ENCODE results near the gene CTIF.

CTIF gene

DNA sequence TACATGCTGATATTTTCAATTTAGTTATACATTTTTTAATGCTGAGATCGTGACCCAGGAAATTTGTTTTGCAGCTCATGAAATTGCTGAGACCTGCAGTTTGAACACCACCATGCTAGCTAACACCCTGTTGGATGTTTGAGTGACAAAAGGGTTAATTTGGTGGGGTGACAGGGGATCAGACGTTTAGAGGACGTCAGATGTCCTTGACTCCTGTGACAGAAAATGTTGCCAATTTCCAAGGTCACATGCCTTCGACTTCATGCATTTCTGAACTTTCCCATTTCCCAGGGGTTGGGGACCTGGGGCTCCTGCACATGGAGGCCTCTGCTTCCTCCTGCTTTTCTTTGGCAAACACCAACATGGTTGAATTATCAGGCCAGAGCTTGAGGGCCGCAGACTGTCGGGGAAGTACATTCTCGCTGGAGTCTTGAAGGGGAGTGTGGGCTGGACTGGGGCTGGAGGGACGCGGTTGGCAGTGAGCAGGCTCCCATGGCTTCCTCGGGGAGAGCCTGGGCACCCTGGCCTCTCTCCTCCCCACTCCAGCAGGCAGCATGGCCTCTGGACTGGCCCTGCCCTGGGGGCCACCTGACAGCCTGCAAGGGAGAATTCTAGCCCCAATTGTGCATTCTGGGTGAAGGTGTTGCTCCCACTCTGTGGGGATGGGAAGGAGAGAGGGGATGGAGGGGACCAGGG, 73.1 kb downstream of the CTIF start:
- H3K36me3 ChIP-seq (ENCODE audit: control insufficient read depth in 4 of 4, insufficient read depth in 4 of 4, low read length in 3 of 4) = peaks cover 0 to 2% (median 0%) of the 10 kb centered on the region in 4 experiments
- peaks cover 0 to 7% (median 0%) of the 10 kb centered on the region in 4 experiments for H3K4me1 ChIP-seq (ENCODE audit: control extremely low read depth in 1 of 4, control insufficient read depth in 4 of 4, insufficient read depth in 4 of 4, low read length in 3 of 4)
- no peaks in the 10 kb centered on the region for H3K9me3 ChIP-seq (ENCODE audit: control extremely low read depth in 1 of 5, control insufficient read depth in 4 of 5, insufficient read depth in 2 of 5, low read depth in 1 of 5, low read length in 4 of 5)
- DNase-seq = no peak
- ChIA-PET CTCF (interaction anchor here (0.9 kb wide), 1 partner anchor 51 kb away, joined by 3 read pairs; no protein-coding TSS in a partner anchor), POLR2A (no interaction called here)
- WGBS (ENCODE audit: insufficient coverage) = 98% methylated on average over 8 of the region's 10 CpGs
- no peak overlapping the region for H3K4me3 ChIP-seq (ENCODE audit: control insufficient read depth in 1 of 7, extremely low read depth in 1 of 7, insufficient read depth in 4 of 7, low read depth in 2 of 7, low read length in 6 of 7)
- H3K27ac ChIP-seq (ENCODE audit: insufficient read depth in 1 of 2, low read depth in 1 of 2, low read length in 2 of 2, poor library complexity in 1 of 2, severe bottlenecking in 2 of 2) = no peak overlapping the region
- no peaks in the 10 kb centered on the region for H3K27me3 ChIP-seq (replicated peaks in 2 of 5; ENCODE audit: control insufficient read depth in 4 of 5, insufficient read depth in 5 of 5, low read length in 4 of 5)

DNA sequence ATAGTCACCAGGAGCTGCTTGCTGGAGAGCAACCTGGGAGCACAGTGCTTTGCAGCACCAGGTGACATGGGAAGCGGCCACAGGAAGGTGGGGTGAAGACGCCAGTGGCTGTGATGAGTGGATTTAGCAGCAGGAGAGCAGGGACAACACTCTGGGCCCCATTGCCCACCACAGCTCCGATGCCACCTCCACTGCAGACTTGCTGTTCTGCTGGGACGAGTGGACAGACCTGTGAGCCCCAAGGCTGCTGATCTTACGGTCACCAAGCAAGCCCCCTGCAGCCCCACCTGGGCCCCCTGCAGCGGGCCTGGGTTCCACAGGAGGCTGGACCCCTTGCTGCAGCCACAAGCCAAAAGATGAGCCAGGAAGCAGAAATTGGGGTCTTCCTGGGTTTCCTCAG, 73.7 kb downstream of the CTIF start:
- 93% methylated on average over 6 of the region's 6 CpGs for WGBS (ENCODE audit: insufficient coverage)
- ChIA-PET CTCF (interaction anchor here (0.9 kb wide), 1 partner anchor 50 kb away, joined by 3 read pairs; no protein-coding TSS in a partner anchor), POLR2A (no interaction called here)

DNA sequence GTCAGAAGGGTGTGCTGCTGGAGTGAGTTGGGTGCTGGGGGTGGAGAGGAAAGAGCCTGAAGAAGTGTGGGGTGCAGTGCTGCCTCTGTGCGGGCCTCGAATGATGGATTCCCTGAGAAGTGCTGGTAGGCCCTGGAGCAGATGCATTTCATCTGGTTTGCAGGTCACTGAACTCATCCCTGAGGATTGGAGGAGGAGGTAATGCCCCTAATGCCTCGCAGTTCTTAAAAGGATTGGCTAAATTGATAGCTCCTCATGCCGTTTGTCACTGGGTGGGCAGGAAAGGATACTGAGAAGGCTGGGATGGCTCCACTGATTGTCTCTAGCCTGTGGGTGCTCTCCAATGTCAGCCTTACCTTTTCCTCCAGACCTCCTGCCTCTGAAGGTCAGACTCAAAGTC, 74.1 kb downstream of the CTIF start:
- no peak for DNase-seq
- Histone ChIP-seq H3K27me3 (replicated peaks in 2 of 5; ENCODE audit: control insufficient read depth in 4 of 5, insufficient read depth in 5 of 5, low read length in 4 of 5) (no peaks in the 10 kb centered on the region), H3K4me1 (ENCODE audit: control extremely low read depth in 1 of 4, control insufficient read depth in 4 of 4, insufficient read depth in 4 of 4, low read length in 3 of 4) (no peaks in the 10 kb centered on the region), H3K27ac (ENCODE audit: insufficient read depth in 1 of 2, low read depth in 1 of 2, low read length in 2 of 2, poor library complexity in 1 of 2, severe bottlenecking in 2 of 2) (no peak overlapping the region), H3K4me3 (ENCODE audit: control insufficient read depth in 1 of 7, extremely low read depth in 1 of 7, insufficient read depth in 4 of 7, low read depth in 2 of 7, low read length in 6 of 7) (no peak overlapping the region), H3K36me3 (ENCODE audit: control insufficient read depth in 4 of 4, insufficient read depth in 4 of 4, low read length in 3 of 4) (peaks cover 0 to 2% (median 0%) of the 10 kb centered on the region in 4 experiments), H3K9me3 (ENCODE audit: control extremely low read depth in 1 of 5, control insufficient read depth in 4 of 5, insufficient read depth in 2 of 5, low read depth in 1 of 5, low read length in 4 of 5) (no peaks in the 10 kb centered on the region)
- CTCF ChIA-PET = no interaction called here
- POLR2A ChIA-PET = no interaction called here
- 71% methylated on average over 4 of the region's 4 CpGs for WGBS (ENCODE audit: insufficient coverage)

More for the DNA sequence above, 73.7 kb downstream of the CTIF start:
- DNase-seq = no peak
- peaks cover 0 to 2% (median 0%) of the 10 kb centered on the region in 4 experiments for H3K4me1 ChIP-seq (ENCODE audit: control extremely low read depth in 1 of 4, control insufficient read depth in 4 of 4, insufficient read depth in 4 of 4, low read length in 3 of 4)
- H3K27ac ChIP-seq (ENCODE audit: insufficient read depth in 1 of 2, low read depth in 1 of 2, low read length in 2 of 2, poor library complexity in 1 of 2, severe bottlenecking in 2 of 2) = no peak overlapping the region
- H3K9me3 ChIP-seq (ENCODE audit: control extremely low read depth in 1 of 5, control insufficient read depth in 4 of 5, insufficient read depth in 2 of 5, low read depth in 1 of 5, low read length in 4 of 5) = no peaks in the 10 kb centered on the region
- no peak overlapping the region for H3K4me3 ChIP-seq (ENCODE audit: control insufficient read depth in 1 of 7, extremely low read depth in 1 of 7, insufficient read depth in 4 of 7, low read depth in 2 of 7, low read length in 6 of 7)
- H3K27me3 ChIP-seq (replicated peaks in 2 of 5; ENCODE audit: control insufficient read depth in 4 of 5, insufficient read depth in 5 of 5, low read length in 4 of 5) = no peaks in the 10 kb centered on the region
- H3K36me3 ChIP-seq (ENCODE audit: control insufficient read depth in 4 of 4, insufficient read depth in 4 of 4, low read length in 3 of 4) = peaks cover 0 to 2% (median 0%) of the 10 kb centered on the region in 4 experiments

DNA sequence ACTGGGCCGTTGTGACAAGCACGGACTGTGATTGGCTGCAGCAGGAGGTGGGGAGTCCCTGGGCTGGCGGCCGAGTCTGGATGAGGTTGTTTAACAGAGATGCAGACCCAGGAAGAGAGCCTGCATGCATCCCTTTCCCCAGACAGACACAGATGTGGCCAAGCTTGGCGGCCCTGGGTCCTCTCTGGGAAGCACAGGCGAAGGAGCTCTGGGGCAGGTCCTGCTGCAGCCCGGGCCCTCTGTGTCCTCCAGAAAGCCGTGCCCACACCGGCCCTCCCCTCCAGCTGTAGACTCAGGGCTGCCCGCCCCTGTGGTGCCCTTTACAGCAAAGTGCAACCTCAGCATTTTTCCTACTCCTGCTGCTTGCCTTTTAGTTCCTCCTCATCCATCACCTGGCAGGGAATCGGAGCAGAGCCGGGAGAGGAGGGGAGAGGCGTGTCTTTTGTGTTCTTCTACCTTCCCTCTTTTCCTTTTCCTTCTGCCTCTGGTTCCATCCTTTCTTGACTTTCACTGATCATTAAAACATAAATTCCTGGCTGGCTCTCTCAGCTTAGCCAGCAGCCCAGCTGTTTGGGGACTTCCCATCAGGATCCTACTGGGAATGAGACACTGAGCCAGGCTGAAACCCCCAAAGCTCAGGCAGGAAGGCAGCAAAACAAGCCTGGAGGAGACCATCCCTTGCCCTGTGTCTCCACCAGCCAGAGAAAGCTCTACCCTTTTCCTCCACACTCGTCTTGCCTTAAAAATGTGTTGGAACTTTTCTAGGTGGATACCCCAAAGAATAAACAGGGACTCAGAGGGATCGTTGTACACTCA, 75.0 kb downstream of the CTIF start:
- no peak overlapping the region for H3K4me3 ChIP-seq (ENCODE audit: control insufficient read depth in 1 of 7, extremely low read depth in 1 of 7, insufficient read depth in 4 of 7, low read depth in 2 of 7, low read length in 6 of 7)
- no peak overlapping the region for H3K27ac ChIP-seq (ENCODE audit: insufficient read depth in 1 of 2, low read depth in 1 of 2, low read length in 2 of 2, poor library complexity in 1 of 2, severe bottlenecking in 2 of 2)
- H3K4me1 ChIP-seq (ENCODE audit: control extremely low read depth in 1 of 4, control insufficient read depth in 4 of 4, insufficient read depth in 4 of 4, low read length in 3 of 4) = no peaks in the 10 kb centered on the region
- ChIA-PET POLR2A (no interaction called here), CTCF (no interaction called here)
- H3K27me3 ChIP-seq (replicated peaks in 2 of 5; ENCODE audit: control insufficient read depth in 4 of 5, insufficient read depth in 5 of 5, low read length in 4 of 5) = no peaks in the 10 kb centered on the region
- peaks cover 0 to 2% (median 0%) of the 10 kb centered on the region in 4 experiments for H3K36me3 ChIP-seq (ENCODE audit: control insufficient read depth in 4 of 4, insufficient read depth in 4 of 4, low read length in 3 of 4)
- DNase-seq = no peak
- WGBS (ENCODE audit: insufficient coverage) = 95% methylated on average over 13 of the region's 15 CpGs
- no peaks in the 10 kb centered on the region for H3K9me3 ChIP-seq (ENCODE audit: control extremely low read depth in 1 of 5, control insufficient read depth in 4 of 5, insufficient read depth in 2 of 5, low read depth in 1 of 5, low read length in 4 of 5)

DNA sequence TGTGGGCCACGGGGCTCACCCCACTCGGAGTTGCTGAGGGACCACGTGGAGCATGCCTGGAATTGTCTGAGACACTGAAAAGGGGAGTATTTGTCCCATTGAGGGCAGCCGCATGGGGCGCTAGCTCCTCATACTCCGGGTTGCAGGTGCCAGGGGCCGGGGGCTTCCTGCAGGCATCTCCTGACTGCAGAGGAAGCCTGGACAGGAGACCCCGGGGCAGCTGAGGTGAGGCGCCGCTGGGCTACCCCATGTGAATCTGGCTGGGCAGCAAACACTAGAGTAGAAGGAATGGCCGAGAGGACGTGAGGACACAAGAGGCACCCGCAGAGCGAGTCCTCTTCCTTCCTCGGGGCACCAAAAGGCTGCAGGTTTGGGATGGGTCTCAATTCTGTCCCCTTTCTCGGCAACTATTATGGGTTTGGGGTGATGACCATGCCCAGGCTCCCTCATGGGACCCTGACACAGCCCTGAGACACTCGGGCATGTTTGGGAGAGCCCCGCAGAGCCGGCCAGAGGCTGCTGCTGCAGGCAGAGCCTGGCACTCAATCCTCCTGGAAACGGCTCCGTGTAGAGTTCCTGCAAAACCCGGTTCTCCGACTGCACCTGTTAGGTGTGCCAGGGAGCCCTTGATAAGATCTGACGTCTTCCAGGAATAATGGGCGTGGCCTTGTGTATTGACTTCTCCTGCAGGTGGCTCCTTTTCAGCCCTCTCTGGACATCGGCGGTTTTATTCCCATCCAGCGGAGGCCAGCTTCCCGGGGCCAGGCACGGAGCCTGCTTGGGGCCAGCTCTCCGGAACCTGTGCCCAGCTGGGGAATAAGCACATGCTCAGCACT, 77.0 kb downstream of the CTIF start:
- Histone ChIP-seq H3K27me3 (replicated peaks in 2 of 5; ENCODE audit: control insufficient read depth in 4 of 5, insufficient read depth in 5 of 5, low read length in 4 of 5) (no peaks in the 10 kb centered on the region), H3K27ac (ENCODE audit: insufficient read depth in 1 of 2, low read depth in 1 of 2, low read length in 2 of 2, poor library complexity in 1 of 2, severe bottlenecking in 2 of 2) (no peak overlapping the region), H3K36me3 (ENCODE audit: control insufficient read depth in 4 of 4, insufficient read depth in 4 of 4, low read length in 3 of 4) (peaks cover 0 to 5% (median 3%) of the 10 kb centered on the region in 4 experiments), H3K9me3 (ENCODE audit: control extremely low read depth in 1 of 5, control insufficient read depth in 4 of 5, insufficient read depth in 2 of 5, low read depth in 1 of 5, low read length in 4 of 5) (no peaks in the 10 kb centered on the region), H3K4me3 (ENCODE audit: control insufficient read depth in 1 of 7, extremely low read depth in 1 of 7, insufficient read depth in 4 of 7, low read depth in 2 of 7, low read length in 6 of 7) (no peak overlapping the region), H3K4me1 (ENCODE audit: control extremely low read depth in 1 of 4, control insufficient read depth in 4 of 4, insufficient read depth in 4 of 4, low read length in 3 of 4) (no peaks in the 10 kb centered on the region)
- ChIA-PET CTCF (interaction anchor here (1.0 to 1.6 kb wide), 4 partner anchors 11 to 585 kb away, joined by 3 to 5 read pairs (median 4); no protein-coding TSS in a partner anchor), POLR2A (no interaction called here)
- DNase-seq = no peak
- WGBS (ENCODE audit: insufficient coverage) = 93% methylated on average over 25 of the region's 31 CpGs

DNA sequence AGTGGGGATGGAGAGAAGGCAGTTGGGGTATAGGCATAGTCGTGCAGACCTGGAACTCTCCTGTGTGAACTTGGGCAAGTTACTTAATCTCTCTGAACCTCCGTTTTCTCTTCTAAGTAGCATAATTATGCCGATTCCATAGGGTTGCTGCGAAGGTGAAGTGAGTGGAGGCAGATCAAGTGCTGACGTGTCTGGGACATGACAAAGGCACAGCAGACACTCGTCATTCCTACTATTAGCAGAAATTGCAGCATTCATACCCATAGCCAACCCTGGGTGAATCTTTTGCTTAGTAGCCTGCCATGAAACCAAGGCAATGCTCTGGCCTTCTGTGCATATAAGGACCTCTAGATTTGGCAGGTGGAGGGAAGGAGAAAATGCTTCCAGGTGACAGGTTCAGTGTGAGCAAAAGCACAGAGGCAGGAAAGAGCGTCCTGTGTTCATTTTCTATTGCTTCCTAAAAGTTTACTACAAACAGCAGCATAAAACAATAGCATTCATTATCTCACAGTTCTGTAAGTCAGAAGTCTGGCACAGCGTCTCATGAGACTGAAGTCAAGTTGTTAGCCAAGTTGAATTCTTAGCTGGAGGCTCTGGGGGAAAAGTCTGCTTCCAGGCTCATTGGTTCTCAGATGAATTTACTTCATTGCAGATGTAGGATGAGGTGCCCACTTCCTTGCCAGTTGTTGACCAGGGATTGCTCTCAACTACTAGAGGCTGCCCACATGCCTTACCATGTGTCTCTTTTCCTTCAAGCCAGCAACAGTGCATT, 77.8 kb downstream of the CTIF start:
- Histone ChIP-seq H3K4me1 (ENCODE audit: control extremely low read depth in 1 of 4, control insufficient read depth in 4 of 4, insufficient read depth in 4 of 4, low read length in 3 of 4) (no peaks in the 10 kb centered on the region), H3K36me3 (ENCODE audit: control insufficient read depth in 4 of 4, insufficient read depth in 4 of 4, low read length in 3 of 4) (peaks cover 0 to 7% (median 4%) of the 10 kb centered on the region in 4 experiments), H3K27ac (ENCODE audit: insufficient read depth in 1 of 2, low read depth in 1 of 2, low read length in 2 of 2, poor library complexity in 1 of 2, severe bottlenecking in 2 of 2) (no peak overlapping the region), H3K4me3 (ENCODE audit: control insufficient read depth in 1 of 7, extremely low read depth in 1 of 7, insufficient read depth in 4 of 7, low read depth in 2 of 7, low read length in 6 of 7) (no peak overlapping the region), H3K27me3 (replicated peaks in 2 of 5; ENCODE audit: control insufficient read depth in 4 of 5, insufficient read depth in 5 of 5, low read length in 4 of 5) (no peaks in the 10 kb centered on the region), H3K9me3 (ENCODE audit: control extremely low read depth in 1 of 5, control insufficient read depth in 4 of 5, insufficient read depth in 2 of 5, low read depth in 1 of 5, low read length in 4 of 5) (no peaks in the 10 kb centered on the region)
- ChIA-PET CTCF (interaction anchor here (1.7 kb wide), 1 partner anchor 9 kb away, joined by 7 read pairs; no protein-coding TSS in a partner anchor), POLR2A (no interaction called here)
- WGBS (ENCODE audit: insufficient coverage) = 100% methylated on average over 6 of the region's 8 CpGs
- no peak for DNase-seq
